ENCODE measurements around the gene PM20D2. TPM values are rescaled to one million over a fixed set of nuclear protein-coding genes. Genes with fewer than 3 reads are reported as not detected.

The PM20D2 gene
- total and polyA plus RNA-seq, 2 experiments from 2014 or later: 4.4 to 10.2 TPM

DNA sequence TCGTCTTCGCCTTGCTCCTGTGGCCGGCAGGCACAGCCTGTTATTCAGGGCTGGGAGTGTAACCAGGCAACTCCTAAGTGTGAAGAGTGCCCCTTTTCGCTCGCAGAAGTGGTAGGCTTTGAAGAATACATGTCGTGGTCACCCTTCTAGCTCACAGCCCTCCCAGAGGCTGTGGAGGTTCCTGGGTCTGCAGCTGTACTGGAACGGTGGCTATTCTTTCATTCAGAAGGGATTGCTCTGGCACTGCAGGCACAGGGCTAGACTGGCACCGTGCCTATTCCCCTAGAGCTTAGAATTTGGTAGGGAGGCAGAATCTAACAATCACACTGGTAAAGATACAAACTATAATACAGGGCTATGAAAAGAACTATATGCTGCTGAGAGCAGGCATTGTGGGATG, 26.9 kb upstream of the PM20D2 start (continued):
- no peak for TF ChIP-seq POLR2AphosphoS5 (IDR thresholded peaks at IDR 0.05; ENCODE audit: low read depth)
- TF ChIP-seq STAT1 (IDR thresholded peaks at IDR 0.05; ENCODE audit: unreplicated experiment): no peak
- TF ChIP-seq ZNF331 (CRISPR knock-in tag; IDR thresholded peaks at IDR 0.05; ENCODE audit: low read depth): no peak
- TF ChIP-seq ZNF114 (CRISPR knock-in tag; IDR thresholded peaks at IDR 0.05): no peak

DNA sequence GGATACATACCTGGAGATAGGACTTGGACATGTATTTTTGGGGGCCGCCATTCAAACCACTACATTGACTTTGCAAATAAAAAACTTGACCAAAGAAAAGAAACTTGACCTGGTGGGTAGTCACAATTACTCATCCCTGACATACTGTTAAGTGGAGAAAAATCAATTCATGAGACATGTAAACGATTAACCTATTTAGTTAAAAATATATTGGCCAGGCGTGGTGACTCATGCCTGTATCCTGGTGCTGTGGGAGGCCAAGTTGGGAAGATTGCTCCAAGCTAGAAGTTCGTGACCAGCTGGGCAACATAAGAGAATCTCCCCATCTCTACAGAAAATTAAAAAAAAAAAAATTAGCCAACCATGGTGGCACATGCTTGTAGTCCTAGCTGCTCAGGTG, 25.5 kb upstream of the PM20D2 start:
- H3K79me2 ChIP-seq (replicated peaks; ENCODE audit: insufficient read depth): no peaks in the 10 kb centered on the region
- no peaks in the 10 kb centered on the region; the same call in 2 of the 3 replicates for H3K36me3 Mint-ChIP-seq (ENCODE audit: low read depth)
- TF ChIP-seq, protein P1, sequence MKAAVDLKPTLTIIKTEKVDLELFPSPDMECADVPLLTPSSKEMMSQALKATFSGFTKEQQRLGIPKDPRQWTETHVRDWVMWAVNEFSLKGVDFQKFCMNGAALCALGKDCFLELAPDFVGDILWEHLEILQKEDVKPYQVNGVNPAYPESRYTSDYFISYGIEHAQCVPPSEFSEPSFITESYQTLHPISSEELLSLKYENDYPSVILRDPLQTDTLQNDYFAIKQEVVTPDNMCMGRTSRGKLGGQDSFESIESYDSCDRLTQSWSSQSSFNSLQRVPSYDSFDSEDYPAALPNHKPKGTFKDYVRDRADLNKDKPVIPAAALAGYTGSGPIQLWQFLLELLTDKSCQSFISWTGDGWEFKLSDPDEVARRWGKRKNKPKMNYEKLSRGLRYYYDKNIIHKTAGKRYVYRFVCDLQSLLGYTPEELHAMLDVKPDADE (IDR thresholded peaks at IDR 0.05): no peak
- TF ChIP-seq POLR2AphosphoS5 (IDR thresholded peaks at IDR 0.05; ENCODE audit: low read depth): no peak
- H3K27ac Mint-ChIP-seq: no peak overlapping the region
- no peak overlapping the region for H3K27ac ChIP-seq (ENCODE audit: low read depth)
- DNase-seq (ENCODE audit: low spot score) (no peak), ATAC-seq (no peak)
- H2AFZ ChIP-seq: no peak overlapping the region
- no peaks in the 10 kb centered on the region; the same call in 1 of the 2 replicates for H4K20me1 ChIP-seq (replicated peaks; ENCODE audit: insufficient read depth)
- H3K4me3 Mint-ChIP-seq: no peak overlapping the region
- H3K36me3 ChIP-seq (ENCODE audit: insufficient read depth): no peaks in the 10 kb centered on the region
- no peak overlapping the region for H3K4me3 ChIP-seq
- H3K27me3 Mint-ChIP-seq (ENCODE audit: insufficient read depth, low read depth, poor library complexity): peaks cover 24% of the 10 kb centered on the region
- peaks cover 6% of the 10 kb centered on the region for H3K4me1 Mint-ChIP-seq
- H3K27me3 ChIP-seq (ENCODE audit: insufficient read depth): peaks cover 56% of the 10 kb centered on the region
- peaks cover 7% of the 10 kb centered on the region; the same call in 1 of the 2 replicates for H3K4me1 ChIP-seq (ENCODE audit: insufficient read depth)
- H3K9me3 Mint-ChIP-seq: no peaks in the 10 kb centered on the region
- no peaks in the 10 kb centered on the region for H3K9me2 ChIP-seq (ENCODE audit: insufficient read depth)
- no peak overlapping the region for H3K4me2 ChIP-seq
- H3F3A ChIP-seq (replicated peaks; ENCODE audit: low read depth): peaks cover 9% of the 10 kb centered on the region; the same call in 1 of the 2 replicates

DNA sequence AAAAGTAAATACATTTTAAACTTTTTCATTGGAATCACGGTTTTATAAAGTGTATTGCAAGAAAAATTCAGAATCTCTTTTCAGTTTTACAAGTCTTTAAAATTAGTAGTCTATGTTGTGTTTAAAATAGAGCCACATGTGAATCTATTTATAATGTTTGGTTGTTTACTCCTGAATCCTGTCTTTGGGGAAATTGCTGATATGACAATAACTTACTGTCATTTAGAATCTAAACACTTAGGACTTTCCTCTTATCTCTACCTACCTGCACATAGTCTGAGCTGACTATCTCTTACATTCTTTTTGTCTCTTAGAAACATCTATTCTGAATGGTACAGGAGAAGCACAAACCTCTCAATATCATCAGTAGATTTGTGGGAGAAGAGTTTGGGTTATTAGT, 23.9 kb upstream of the PM20D2 start:
- H3K4me1 Mint-ChIP-seq: peaks cover 3% of the 10 kb centered on the region
- ATAC-seq (no peak), DNase-seq (ENCODE audit: low spot score) (no peak)
- Histone ChIP-seq H3K79me2 (replicated peaks; ENCODE audit: insufficient read depth) (no peaks in the 10 kb centered on the region), H3K4me3 (no peak overlapping the region), H3K4me1 (ENCODE audit: insufficient read depth) (peaks cover 2% of the 10 kb centered on the region; the same call in 1 of the 2 replicates), H3F3A (replicated peaks; ENCODE audit: low read depth) (peaks cover 8% of the 10 kb centered on the region; the same call in 1 of the 2 replicates), H3K9me2 (ENCODE audit: insufficient read depth) (no peaks in the 10 kb centered on the region), H3K27ac (ENCODE audit: low read depth) (no peak overlapping the region), H4K20me1 (replicated peaks; ENCODE audit: insufficient read depth) (no peaks in the 10 kb centered on the region; the same call in 1 of the 2 replicates), H3K36me3 (ENCODE audit: insufficient read depth) (no peaks in the 10 kb centered on the region), H2AFZ (no peak overlapping the region), H3K27me3 (ENCODE audit: insufficient read depth) (peaks cover 42% of the 10 kb centered on the region), H3K4me2 (no peak overlapping the region)
- H3K27ac Mint-ChIP-seq: no peak overlapping the region
- no peak overlapping the region for H3K4me3 Mint-ChIP-seq
- no peaks in the 10 kb centered on the region for H3K9me3 Mint-ChIP-seq
- no peaks in the 10 kb centered on the region; the same call in 2 of the 3 replicates for H3K36me3 Mint-ChIP-seq (ENCODE audit: low read depth)
- peaks cover 20% of the 10 kb centered on the region for H3K27me3 Mint-ChIP-seq (ENCODE audit: insufficient read depth, low read depth, poor library complexity)
- TF ChIP-seq JUNB (IDR thresholded peaks at IDR 0.05; ENCODE audit: unreplicated experiment) (no peak), ZNF331 (CRISPR knock-in tag; IDR thresholded peaks at IDR 0.05; ENCODE audit: low read depth) (no peak), NANOG (IDR thresholded peaks at IDR 0.05; ENCODE audit: borderline replicate concordance) (no peak), EZH2 (IDR thresholded peaks at IDR 0.05; ENCODE audit: low read depth, unreplicated experiment) (no peak)
- TF ChIP-seq, protein P1 (IDR thresholded peaks at IDR 0.05): no peak
- TF ChIP-seq, protein P2, sequence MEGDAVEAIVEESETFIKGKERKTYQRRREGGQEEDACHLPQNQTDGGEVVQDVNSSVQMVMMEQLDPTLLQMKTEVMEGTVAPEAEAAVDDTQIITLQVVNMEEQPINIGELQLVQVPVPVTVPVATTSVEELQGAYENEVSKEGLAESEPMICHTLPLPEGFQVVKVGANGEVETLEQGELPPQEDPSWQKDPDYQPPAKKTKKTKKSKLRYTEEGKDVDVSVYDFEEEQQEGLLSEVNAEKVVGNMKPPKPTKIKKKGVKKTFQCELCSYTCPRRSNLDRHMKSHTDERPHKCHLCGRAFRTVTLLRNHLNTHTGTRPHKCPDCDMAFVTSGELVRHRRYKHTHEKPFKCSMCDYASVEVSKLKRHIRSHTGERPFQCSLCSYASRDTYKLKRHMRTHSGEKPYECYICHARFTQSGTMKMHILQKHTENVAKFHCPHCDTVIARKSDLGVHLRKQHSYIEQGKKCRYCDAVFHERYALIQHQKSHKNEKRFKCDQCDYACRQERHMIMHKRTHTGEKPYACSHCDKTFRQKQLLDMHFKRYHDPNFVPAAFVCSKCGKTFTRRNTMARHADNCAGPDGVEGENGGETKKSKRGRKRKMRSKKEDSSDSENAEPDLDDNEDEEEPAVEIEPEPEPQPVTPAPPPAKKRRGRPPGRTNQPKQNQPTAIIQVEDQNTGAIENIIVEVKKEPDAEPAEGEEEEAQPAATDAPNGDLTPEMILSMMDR (conservative IDR thresholded peaks at IDR 0.05; ENCODE audit: low read depth in 2 of 2): no peak
- TF ChIP-seq, protein P3, sequence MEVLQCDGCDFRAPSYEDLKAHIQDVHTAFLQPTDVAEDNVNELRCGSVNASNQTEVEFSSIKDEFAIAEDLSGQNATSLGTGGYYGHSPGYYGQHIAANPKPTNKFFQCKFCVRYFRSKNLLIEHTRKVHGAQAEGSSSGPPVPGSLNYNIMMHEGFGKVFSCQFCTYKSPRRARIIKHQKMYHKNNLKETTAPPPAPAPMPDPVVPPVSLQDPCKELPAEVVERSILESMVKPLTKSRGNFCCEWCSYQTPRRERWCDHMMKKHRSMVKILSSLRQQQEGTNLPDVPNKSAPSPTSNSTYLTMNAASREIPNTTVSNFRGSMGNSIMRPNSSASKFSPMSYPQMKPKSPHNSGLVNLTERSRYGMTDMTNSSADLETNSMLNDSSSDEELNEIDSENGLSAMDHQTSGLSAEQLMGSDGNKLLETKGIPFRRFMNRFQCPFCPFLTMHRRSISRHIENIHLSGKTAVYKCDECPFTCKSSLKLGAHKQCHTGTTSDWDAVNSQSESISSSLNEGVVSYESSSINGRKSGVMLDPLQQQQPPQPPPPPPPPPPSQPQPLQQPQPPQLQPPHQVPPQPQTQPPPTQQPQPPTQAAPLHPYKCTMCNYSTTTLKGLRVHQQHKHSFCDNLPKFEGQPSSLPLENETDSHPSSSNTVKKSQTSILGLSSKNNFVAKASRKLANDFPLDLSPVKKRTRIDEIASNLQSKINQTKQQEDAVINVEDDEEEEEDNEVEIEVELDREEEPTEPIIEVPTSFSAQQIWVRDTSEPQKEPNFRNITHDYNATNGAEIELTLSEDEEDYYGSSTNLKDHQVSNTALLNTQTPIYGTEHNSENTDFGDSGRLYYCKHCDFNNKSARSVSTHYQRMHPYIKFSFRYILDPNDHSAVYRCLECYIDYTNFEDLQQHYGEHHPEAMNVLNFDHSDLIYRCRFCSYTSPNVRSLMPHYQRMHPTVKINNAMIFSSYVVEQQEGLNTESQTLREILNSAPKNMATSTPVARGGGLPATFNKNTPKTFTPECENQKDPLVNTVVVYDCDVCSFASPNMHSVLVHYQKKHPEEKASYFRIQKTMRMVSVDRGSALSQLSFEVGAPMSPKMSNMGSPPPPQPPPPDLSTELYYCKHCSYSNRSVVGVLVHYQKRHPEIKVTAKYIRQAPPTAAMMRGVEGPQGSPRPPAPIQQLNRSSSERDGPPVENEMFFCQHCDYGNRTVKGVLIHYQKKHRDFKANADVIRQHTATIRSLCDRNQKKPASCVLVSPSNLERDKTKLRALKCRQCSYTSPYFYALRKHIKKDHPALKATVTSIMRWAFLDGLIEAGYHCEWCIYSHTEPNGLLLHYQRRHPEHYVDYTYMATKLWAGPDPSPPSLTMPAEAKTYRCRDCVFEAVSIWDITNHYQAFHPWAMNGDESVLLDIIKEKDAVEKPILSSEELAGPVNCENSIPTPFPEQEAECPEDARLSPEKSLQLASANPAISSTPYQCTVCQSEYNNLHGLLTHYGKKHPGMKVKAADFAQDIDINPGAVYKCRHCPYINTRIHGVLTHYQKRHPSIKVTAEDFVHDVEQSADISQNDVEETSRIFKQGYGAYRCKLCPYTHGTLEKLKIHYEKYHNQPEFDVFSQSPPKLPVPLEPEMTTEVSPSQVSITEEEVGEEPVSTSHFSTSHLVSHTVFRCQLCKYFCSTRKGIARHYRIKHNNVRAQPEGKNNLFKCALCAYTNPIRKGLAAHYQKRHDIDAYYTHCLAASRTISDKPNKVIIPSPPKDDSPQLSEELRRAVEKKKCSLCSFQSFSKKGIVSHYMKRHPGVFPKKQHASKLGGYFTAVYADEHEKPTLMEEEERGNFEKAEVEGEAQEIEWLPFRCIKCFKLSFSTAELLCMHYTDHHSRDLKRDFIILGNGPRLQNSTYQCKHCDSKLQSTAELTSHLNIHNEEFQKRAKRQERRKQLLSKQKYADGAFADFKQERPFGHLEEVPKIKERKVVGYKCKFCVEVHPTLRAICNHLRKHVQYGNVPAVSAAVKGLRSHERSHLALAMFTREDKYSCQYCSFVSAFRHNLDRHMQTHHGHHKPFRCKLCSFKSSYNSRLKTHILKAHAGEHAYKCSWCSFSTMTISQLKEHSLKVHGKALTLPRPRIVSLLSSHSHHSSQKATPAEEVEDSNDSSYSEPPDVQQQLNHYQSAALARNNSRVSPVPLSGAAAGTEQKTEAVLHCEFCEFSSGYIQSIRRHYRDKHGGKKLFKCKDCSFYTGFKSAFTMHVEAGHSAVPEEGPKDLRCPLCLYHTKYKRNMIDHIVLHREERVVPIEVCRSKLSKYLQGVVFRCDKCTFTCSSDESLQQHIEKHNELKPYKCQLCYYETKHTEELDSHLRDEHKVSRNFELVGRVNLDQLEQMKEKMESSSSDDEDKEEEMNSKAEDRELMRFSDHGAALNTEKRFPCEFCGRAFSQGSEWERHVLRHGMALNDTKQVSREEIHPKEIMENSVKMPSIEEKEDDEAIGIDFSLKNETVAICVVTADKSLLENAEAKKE (CRISPR knock-in tag; IDR thresholded peaks at IDR 0.05): no peak

Measured in GM23338 (cell line).